ENCODE results near the gene GBGT1. TPM values are rescaled to one million over a fixed set of nuclear protein-coding genes. Genes with fewer than 3 reads are reported as not detected.

The GBGT1 gene
- total RNA-seq, 1 donor from 2014 or later = 10.0 TPM

DNA sequence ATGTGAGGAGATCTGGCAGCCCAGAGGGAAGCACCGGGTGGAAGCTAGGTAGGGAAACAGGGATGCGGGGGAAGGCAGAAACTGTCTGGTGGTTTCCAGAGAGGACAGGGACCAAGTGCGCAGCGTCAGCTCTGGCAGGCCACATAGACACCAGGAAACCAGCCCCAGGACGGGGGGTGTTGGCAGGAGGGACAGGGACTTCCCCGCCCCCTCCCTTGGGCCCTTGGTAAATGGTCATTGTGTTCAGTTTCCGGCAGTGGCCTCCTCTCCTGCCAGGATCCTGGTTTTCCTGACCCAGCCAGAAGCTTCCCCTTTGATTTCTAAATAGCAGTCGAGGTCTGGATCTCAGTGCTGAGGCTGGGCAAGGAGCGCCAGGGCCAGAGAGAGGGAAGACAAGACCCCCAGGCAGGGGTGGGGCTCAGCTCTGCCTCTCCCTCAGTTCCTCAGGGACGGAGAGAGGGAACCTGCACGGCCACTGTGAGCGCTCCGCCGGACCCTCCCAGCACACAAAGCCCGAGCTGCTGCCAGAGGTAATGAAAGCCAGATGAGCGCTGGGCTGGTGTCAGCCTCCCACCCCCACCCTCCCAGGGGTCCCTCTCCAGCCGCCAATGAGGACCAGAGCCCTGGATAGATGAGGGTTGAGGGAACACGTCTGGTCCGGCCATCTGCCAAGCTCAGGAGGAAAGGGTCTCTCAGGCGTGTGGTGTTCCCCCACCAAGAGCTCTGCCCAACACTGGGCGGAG, 44.4 kb downstream of the GBGT1 start:
- no peak for DNase-seq (ENCODE audit: low read depth)
- TF ChIP-seq, protein P1, sequence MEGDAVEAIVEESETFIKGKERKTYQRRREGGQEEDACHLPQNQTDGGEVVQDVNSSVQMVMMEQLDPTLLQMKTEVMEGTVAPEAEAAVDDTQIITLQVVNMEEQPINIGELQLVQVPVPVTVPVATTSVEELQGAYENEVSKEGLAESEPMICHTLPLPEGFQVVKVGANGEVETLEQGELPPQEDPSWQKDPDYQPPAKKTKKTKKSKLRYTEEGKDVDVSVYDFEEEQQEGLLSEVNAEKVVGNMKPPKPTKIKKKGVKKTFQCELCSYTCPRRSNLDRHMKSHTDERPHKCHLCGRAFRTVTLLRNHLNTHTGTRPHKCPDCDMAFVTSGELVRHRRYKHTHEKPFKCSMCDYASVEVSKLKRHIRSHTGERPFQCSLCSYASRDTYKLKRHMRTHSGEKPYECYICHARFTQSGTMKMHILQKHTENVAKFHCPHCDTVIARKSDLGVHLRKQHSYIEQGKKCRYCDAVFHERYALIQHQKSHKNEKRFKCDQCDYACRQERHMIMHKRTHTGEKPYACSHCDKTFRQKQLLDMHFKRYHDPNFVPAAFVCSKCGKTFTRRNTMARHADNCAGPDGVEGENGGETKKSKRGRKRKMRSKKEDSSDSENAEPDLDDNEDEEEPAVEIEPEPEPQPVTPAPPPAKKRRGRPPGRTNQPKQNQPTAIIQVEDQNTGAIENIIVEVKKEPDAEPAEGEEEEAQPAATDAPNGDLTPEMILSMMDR (conservative IDR thresholded peaks at IDR 0.05; ENCODE audit: low read depth, low read length) = no peak
- no peak overlapping the region for H3K4me3 ChIP-seq (ENCODE audit: low read depth, low read length)

DNA sequence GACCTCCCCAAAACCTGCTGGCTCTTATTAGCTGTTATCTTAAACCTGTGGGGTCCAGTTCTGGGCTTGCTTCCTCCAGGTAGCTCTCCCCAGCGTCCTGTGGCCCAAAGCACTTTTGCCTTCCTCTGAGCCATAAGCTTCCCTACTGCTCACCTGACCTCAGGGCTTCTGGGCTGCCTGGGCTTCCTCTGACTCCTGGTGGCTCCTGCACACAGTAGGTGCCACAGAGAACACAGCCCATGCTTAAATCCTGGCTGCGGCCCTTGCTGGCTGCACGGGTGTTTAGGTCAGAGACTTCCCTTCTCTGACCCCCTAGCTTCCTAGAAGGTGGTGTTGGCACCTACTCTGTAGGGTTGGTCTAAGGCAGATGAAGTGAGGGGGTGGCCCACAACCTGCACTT, 45.1 kb downstream of the GBGT1 start:
- DNase-seq (ENCODE audit: low read depth) = no peak
- TF ChIP-seq, protein P1 (conservative IDR thresholded peaks at IDR 0.05; ENCODE audit: low read depth, low read length) = no peak
- no peak overlapping the region for H3K4me3 ChIP-seq (ENCODE audit: low read depth, low read length)

DNA sequence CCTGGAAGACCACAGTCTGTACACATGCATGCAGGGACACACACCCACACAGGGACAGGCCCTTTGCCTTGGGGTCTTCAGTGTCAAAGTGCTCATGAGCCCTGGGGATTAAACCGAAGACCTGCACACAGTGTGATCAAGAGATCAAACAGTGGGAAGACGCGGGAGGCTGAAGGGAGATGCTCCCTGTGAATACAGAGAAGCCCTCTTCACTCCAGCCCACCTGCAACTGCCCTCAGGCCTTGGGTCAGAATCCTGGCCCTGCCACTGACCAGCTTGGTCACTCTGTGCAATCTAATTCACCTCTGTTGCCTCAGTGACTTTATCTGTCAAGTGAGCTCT, 45.6 kb downstream of the GBGT1 start:
- no peak for DNase-seq (ENCODE audit: low read depth)
- TF ChIP-seq, protein P1 (conservative IDR thresholded peaks at IDR 0.05; ENCODE audit: low read depth, low read length) = no peak
- no peak overlapping the region for H3K4me3 ChIP-seq (ENCODE audit: low read depth, low read length)

DNA sequence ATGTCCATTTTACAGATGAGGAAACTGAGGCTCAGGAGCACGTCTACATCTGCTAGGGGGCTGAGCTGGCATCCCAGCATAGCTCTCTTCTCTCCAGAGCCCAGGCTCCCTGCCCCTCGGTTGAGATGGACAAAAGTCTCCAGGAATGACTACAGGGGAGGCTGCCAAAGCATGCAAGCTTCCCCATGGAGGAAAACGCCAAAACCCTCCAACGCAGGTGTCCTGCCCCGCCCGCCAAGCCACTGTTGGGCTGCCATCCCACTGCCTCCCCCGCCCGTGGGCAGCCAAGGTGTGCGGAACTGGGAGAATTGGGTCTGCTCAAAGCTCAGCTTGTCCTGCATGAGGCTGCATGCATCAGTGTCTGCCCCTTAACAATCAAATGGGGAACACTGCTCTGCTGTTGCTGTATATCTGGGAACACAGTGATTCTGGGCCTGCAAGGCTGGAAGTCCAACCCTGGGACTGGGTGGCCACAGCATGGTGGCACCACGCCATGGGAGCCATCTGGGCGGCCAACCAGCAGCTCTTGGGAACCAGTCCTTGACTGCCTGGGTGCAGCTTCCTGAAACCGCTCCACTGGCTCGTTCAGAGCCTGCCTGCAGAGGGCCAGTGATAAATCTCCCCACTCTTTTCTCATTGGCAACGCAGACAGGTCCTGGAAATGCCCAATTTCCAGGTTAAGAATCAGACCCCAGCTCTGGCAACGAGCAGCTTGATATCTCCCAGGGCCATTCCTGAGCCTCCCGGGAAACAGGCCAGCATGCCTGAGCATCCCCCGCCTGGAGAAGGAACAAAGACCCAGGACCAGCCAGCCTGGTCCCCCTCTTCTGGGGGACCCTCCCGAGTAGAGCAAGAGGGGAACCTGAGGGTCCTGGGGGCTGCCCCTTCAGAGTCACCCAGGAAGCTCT, 46.2 kb downstream of the GBGT1 start:
- no peak overlapping the region for H3K4me3 ChIP-seq (ENCODE audit: low read depth, low read length)
- TF ChIP-seq, protein P1 (conservative IDR thresholded peaks at IDR 0.05; ENCODE audit: low read depth, low read length) = no peak
- no peak for DNase-seq (ENCODE audit: low read depth)

DNA sequence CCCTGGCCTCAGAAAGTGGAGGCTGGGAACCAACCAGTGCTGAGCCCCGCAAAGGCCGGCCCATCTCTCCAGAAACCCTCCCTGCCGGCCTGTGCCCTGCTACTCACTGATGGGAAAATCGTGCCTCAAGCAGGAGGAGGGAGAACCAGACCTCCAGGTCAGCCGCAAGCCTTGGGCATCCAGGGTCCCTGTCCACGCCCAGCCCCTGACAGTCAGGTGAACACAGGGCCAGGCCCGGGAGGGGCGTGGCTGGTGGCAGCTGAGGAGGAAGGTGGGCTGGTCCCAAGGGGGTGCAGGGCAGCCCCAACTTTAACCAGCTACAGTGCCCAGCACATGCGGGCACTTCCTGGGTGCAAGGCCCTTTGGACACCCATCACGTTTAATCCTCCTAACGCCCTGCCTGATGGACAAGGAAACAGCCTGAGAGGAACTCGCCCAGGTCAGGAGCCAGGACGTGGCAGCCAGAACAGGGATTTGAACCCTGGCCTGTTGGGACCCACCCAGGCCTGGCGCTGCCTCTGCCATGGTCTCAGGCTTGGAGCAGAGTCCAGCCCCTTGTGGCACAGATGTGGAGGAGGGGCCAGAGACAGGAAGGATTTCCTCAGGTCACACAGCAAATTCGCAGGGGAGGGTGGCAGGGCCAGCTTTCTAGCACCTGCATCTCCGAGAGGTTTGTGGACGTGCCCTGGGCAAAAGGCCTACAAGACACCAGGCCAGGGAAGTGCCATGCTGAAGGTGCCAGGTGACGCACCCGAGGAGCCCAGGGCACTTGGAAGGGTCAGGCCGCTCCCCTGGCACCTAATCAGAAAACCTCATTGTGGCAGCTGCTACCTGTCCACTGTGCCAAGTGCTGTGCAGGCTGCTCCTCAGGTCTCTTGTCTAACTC, 47.1 kb downstream of the GBGT1 start:
- no peak overlapping the region for H3K4me3 ChIP-seq (ENCODE audit: low read depth, low read length)
- TF ChIP-seq, protein P1 (conservative IDR thresholded peaks at IDR 0.05; ENCODE audit: low read depth, low read length) = no peak
- DNase-seq (ENCODE audit: low read depth) = no peak

GRCh38 chr9:133115604-133116345, 47.9 kb downstream of the GBGT1 start:
- no peak overlapping the region for H3K4me3 ChIP-seq (ENCODE audit: low read depth, low read length)
- TF ChIP-seq, protein P1 (conservative IDR thresholded peaks at IDR 0.05; ENCODE audit: low read depth, low read length) = no peak
- no peak for DNase-seq (ENCODE audit: low read depth)

Data from epithelial cell of proximal tubule (primary cell).